Measurements from ENCODE around the gene REXO1.

Gene REXO1

DNA sequence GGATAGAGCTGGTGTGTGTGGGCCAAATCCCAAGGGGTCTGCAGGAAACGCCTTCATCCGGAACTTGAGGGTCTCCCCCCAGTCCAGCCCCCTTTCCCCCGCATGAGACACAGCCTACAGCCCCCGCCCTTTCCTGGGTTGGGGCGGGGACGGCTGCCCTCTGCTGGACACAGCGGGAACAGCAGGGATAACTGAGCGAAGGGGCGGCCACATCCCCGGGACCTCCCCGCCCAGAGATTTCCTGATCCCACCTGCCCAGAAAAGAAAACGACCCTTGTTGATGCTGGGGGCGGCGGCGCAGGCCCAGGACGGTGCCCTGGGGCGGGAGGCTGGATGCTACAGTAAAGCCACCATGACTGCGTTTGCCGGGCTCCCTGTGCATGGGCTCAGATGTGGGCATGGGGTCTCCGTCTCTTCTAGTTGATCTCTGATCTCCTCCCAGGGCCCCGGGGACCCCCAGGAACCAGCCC lies 80.8 kb downstream of the REXO1 start:
- TF ChIP-seq JUND (IDR thresholded peaks at IDR 0.05; ENCODE audit: low read depth) = no peak
- DNase-seq (ENCODE audit: low read depth in 1 of 2, low spot score in 1 of 2) = peak in 1 of 2 experiments; percentile 87
- in situ Hi-C loops (cut with HindIII; ENCODE audit: low pct_unique_long_range_greater_than_20kb, low sequenced_read_pairs) = no loop called here

DNA sequence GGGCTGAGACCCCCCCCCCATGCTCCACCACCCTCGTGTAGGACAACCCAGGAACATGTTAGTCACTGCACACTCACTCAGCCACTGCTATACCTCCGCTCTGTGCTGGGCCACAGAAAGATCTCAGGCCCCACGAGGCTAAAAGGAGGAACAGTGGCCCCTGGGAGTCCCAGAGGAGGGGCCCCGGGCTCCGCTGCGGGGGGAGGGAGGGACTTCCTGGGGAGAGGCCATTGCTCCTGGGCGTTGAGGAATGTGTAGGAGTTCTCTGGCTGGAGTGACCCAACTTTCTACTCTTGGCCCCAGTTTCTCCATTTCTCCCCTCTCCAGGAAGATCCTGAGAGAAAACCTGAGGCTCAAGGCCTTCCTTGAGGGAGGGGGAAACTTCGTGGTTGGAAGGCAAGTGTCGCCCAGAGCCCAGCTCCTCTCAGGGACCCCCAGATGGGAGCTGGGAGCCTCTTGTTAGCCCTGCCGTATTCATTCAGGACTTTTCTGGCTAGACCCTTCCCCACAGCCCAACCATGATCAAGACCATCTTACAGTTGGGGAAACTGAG lies 81.4 kb downstream of the REXO1 start:
- no peak for DNase-seq (ENCODE audit: low read depth in 1 of 2, low spot score in 1 of 2)
- TF ChIP-seq JUND (IDR thresholded peaks at IDR 0.05; ENCODE audit: low read depth) = no peak
- in situ Hi-C loops (cut with HindIII; ENCODE audit: low pct_unique_long_range_greater_than_20kb, low sequenced_read_pairs) = no loop called here

DNA sequence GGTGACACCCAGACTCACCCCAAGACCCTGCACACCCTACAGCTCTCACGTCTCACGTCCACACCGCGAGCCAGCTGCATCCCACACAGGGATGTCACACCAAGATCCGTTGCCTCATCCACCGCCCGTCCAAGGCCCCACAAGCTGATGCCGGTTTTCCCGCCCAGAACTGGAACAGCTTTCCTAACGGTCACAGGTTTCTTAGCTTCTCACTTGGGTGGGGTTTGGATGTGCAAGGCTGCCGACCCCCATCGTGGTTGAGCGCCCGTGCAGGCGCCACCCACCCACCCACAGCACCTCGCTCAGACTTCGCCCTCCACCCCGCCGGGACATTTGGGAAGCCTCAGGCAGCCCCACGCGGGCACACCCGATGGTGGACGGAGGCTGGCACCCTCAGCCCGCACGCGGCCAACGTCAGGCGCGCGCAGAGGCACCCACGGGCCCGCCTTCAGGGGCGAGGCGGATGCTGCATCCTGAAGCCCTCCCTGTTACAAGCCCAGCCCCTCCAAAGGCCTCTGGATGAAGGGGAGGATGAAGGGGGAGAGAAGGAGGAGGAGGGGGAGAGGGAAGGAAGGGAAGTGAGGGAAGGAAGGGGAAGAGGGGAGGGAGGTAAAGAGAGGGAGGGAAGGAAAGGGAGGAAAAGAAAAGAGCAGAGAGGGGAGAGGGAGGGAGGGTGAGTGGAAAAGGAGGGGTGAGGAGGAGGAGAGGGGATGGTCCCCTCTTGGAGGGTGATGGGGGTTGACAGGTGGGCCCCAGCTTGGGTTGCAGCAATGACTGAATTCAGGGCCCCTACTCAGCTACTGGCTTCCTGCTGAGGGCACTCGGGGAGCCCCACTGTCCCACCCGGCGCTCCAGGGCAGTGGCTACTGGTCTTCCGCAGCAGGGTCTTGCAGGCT lies 82.1 kb downstream of the REXO1 start:
- in situ Hi-C loops (cut with HindIII; ENCODE audit: low pct_unique_long_range_greater_than_20kb, low sequenced_read_pairs) = no loop called here
- DNase-seq (ENCODE audit: low read depth in 1 of 2, low spot score in 1 of 2) = no peak
- TF ChIP-seq JUND (IDR thresholded peaks at IDR 0.05; ENCODE audit: low read depth) = no peak

Data from T47D (cell line).